Activated CD8-positive, alpha-beta memory T cell treated with anti-CD3 and anti-CD28 coated beads, Interleukin-2, amount 50 U/mL, for 24 hours (primary cell): ENCODE measurements around the gene GPR132.
"Not testable (repeated sequence)": the region's sequence is repeated elsewhere in the genome, so short reads cannot be mapped to it uniquely, and the experiment has no call there.

Experiments
- DNase-seq: peaks from one replicate; pipeline ENCODE4 v3.0.0-alpha.2; 2020; ENCODE audit errors: extremely low read depth

GPR132 gene

DNA sequence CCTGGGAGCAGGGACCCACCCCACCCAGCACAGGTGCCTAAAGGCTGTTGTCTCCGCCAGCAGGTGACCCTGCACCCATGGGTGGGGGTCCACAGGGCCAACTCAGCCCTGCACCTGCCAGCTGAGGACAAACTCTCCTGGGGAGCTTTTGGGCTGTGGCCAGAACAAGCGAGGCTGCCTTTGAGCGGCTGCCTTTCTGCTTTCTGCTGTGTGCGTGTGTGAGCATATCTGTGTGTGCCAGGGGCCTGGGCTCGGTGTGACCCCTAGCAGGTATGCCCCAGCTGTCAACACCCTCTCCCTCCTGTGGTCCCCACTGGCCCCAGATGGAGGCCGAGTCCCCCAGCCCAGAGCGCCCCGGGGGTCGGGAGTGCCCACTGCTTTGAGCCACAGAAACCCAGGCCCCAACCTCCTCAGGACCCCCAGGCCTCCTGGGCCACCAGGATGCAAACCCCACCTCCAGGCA is 25.9 kb upstream of the GPR132 start:
- DNase-seq, result no peak

DNA sequence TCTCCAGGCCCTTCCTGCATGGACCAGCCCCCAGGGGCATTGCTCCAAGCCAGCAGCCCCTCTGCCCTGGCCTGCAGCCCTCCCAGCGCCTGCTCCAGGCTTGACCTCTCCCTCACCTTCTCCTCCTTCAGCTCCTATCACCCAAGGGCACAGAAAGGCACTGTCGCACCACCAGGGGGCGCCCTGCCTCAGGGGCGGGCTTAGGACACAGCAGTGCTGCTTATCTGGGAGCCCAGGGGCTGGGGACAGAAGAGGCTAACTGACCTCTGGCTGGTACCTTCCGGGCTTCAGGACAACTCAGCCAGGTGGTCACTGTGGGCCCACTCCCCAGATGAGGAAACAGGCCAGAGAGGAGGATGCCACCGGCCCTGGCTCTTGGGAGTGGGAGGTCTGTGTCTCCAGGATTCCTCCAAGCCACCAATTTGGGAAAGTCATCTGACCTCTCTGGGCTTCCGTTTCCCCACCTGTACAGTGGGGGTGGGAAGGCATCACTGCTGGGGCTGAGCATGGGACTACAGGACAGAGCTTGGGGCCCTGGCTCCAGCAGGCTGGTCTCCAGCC is 25.3 kb upstream of the GPR132 start:
- DNase-seq, result peak; percentile 76

DNA sequence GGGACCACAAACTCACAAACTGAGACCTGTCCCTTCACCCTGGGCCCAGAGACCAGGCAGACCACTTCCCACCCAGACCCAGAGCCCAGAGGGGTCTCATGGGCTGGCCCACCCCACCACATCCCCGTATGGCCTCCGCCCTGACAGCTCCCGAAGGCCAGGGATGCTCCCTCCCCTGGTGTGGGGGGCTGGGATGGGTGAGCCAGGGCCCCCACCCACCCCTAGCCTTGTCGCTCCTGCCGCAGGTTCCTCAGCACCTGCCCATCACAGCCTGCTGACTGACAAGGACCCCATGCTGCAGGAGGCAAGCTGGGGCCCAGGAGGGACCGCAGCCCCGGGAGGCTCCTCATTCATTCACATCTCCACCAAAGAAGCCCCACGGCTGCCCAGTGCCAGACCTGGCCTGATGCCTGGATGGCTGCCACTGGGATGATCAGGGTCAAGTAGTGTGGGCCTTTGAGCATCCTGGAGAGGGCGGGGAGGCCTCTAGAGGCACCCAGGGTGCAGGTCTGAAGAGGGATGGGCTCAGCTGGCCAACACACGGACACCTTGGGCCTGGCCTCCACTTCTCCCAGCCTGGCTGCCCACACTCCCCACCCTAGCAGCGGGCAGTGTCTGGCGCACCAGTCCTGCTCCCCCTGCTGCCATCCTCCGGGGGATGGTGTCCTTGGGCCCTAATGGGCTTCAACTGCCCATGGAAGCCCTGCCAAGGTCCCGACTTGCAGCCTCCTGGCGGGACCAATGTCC is 24.7 kb upstream of the GPR132 start:
- no peak for DNase-seq

DNA sequence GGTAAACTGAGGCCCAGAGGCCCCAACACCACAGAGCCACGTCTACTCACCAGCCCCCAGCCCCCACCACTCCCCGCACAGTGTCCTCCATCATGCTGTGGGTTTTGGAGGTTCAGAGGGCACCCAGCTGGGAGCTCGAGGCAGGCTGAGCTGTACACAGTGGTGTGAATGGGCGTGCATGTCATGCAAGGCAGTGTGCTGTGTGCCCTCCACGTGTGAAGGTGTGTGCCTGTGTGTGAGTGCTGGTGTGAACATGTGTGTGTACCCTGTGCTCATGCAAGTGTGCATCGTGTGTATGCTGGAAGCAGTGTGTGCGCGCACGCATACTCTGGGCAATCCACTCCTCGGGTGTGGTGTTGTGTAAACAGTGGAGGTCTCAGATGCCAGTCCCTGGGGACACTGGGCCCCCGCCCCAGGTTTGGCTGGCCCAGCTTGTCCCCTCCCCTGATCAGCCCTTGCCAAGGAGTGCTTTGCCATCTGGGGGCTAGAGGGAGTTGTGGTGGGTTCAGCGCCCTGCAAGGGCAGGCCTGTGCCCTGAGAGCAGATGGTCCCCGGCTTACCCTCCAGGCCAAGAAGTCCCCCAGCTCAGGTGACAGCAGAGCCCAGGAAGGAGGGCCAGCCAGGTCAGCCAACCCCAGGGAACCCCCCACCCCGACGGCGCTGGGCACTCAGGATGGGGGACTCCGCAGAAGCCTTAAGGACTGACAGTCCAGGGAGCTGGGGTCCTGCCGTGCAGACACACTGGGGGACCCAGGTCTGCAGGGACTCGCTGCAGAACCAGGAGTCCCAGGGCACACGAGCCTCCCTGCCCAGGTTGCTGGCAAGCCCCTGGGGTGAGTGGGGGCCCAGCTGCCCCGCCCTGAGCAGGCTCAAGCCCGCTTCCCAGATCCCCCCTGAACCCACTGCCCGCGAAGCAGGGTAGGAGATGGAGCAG is 23.8 kb upstream of the GPR132 start:
- DNase-seq, result no peak

DNA sequence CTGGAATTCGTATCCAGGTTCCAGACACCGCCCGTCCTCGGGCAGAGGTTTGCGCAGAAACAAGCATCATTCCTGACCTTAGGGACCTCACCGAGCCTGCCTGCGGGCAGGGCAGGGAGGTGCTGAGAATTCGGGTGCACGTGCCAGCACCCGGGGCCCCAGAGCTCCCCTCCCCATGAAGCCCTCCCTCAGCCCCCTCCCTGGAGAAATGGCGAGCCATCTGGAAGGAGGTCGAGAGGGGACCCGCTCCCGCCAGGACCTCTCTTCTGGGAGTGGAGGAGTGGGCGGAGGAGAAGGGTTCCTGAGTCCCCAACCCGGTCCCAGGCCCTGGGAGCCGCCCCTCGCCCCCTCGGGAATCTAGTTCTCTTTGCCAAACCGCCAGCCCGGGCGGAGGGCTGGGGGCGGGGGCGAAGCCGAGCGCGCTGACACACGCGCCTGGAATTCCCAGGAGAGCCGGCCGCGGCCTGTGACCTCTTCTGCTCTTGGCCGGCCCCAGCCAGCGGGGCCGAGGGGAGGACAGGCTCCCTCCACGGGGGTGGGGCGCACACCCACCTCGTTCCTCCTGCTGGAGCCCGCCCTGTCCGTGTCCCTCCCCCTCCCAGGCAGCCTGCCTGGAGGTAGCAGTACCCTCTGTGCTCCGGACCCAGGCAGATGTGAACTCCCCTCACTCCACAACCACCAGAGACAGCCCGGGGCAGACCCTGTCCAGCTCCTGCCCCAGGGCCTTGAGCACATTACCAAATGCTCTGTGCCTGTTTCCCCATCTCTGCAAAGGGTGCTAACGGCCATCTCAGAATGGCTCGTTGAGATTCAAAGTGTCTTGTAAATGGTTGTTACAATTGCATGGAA is 23.0 kb upstream of the GPR132 start:
- no peak for DNase-seq

DNA sequence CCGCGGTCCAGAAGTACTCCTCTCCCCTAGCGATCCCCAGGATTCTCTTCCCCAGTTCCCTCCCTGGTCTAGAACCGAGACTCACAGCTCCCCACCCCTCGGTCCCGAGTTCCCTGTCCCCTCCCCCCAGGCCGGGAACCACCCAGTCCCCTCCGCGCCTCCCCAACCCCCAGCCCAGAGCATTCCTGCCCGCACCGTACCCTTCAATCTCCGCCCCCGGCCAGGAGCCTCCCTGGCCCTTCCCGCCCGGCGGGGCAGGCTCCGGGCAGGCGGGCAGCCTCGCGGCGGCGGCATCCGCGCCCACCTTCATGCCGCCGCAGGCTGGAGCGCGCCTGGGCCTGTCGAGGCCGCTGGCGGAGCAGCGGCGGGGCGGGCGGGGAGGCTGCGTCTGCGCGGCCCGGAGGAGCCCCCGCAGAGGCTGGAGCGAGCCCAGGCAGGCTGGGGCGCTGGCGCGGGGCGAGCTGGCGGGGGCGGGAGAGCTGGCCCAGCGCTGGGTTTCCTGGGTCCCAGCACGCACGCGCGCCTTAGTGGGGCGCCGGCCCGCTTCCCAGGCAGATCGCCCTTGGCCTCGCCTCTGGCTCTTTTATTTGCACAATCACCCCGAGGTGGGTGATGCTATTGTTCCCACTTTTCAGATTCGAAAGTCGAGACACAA is 22.2 kb upstream of the GPR132 start:
- no peak for DNase-seq

DNA sequence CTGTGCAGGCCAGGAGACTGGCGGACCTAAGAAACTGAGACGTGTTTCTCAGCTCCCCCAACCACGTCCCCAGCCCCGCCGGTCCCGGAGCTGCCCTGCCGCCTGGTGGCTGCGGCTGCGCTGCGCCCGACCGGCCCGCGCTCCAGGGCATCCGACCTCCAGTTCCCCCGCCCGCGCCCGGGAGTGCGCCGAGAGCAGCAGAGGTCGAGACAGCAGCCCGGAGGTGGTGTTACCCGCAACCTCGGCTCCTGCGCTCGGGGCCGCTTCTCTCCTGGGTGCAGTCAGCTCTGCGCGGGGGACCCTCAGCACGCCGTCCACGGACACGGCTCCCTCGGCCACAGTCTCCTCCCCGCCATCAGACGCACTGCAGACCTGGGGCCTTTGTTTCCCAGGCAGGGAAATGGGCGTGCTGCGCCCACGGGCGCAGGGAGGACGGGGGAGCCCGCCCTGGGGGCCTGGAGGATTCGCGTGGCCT is 21.6 kb upstream of the GPR132 start:
- DNase-seq, result peak; percentile 71

DNA sequence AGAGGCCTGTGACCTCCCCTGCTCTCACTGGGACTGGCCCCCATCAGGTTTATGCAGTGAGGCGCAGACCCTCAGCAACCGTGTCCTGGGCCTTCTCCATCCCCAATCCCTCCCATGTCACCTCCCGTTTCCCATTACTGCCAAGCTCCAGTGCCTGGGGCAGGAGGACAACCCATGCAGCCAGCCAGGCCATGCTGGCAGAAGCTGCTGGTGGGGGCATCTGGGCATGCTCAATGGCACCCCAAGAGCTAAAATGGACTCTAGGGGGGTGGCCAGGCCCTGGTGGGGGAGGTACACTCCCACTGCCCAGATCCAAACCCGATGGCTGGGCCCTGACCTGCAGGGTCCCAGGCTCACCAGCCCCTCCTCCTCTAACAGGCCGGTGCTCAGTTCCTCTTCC is 20.5 kb upstream of the GPR132 start:
- no peak for DNase-seq

DNA sequence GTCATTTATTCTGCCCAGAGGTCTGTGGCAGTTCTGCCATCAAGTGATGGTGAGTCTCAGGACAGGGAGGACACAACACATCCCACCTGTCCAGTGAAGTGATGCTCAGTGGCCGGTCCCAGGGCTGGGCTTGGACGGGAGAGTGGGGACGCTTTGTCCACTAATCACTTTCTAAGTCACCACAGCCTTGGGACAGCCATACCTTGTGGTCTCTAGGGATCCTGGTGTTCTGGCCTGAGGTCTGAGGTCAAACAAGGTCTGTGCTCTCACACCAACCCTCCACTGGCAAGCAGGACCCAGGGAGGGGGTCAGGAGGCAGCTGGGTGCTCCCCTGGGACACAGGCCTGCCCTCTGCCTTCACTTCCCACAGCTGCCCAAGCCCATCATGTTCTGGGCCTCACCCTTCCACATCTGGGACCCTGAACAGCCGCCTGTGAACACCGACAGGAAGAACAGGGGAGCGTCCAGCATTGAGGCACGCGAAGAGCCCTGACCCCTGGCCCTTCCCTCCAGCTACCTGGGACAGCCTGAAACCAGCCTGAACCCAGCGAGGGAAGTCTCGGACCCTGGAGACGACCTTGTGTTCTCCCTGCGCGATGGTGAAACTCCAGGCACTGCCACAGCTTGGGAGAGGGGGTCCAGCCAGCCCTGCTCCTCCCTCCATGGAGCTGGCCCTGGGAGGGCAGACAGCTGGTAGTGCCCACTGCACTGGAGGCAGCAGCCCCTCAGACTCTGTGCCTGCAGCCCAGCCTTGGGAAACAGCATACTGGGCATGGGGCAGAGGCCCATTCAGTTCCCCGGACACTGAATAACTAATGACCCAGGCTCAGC is 19.7 kb upstream of the GPR132 start:
- no peak for DNase-seq

DNA sequence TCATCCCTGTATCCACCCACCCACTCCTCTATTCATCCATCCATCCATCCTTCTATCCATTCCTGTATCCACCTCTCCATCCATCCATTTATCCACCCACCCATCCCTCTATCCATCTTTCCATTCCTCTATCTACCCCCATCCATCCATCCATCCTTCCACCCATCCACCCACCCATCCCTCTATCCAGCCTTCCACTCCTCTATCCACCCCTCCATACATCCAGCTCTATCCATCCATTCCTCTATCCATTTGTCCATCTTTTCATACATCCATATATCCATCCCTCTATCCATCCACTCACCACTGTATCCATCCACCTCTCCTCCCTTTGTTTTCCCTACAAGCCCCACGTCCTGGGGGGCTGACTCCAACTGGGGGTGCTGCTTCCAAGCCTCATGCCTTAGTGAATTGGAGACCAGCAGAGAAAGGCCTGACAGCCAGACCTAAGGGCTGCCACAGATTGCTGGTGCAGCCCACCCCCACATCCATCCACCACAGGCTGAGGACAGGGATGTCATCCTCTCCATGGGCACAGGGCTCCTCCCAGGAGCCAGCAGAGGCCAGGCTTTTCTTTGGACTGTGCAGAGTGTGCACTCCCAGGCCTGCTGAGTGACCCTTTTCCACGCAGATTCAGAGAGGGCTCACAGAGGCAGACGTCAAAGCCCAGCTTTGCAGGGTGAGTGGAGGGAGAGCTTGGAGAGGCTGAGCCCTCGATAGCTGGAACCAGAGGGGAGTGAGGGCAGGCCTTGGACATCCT is 18.9 kb upstream of the GPR132 start:
- DNase-seq, result no peak

DNA sequence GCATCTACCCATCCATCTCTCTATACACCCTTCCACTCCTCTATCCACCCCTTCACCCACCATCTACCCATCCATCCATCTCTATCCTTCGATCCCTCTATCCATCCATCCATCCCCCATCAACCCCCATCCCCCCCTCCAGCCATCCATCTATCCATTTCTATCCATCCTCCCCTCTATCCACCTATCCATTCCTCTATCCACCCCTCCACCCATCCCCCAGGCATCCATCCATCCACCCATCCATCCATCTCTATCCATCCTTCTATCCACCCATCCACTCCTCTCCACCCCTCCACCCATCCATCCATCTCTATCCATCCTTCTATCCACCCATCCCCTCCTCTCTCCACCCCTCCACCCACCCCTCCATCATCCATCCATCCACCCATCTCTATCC is 17.5 kb upstream of the GPR132 start:
- no peak for DNase-seq

DNA sequence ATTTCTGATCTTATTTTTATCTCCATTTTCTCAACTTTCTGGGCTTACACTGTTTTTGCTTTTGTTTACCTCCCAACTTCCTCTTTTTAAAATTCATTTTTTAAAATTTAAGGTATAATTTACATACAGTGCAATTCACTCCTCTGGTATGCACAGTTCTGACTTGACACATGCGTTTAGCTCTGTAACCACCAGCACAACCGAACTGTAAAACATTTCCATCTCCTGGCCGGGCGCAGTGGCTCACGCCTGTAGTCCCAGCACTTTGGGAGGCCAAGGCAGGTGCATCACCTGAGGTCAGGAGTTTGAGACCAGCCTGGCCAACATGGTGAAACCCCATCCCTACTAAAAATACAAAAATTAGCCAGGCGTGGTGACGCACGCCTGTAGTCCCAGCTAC is 16.2 kb upstream of the GPR132 start:
- not testable (repeated sequence) for DNase-seq

DNA sequence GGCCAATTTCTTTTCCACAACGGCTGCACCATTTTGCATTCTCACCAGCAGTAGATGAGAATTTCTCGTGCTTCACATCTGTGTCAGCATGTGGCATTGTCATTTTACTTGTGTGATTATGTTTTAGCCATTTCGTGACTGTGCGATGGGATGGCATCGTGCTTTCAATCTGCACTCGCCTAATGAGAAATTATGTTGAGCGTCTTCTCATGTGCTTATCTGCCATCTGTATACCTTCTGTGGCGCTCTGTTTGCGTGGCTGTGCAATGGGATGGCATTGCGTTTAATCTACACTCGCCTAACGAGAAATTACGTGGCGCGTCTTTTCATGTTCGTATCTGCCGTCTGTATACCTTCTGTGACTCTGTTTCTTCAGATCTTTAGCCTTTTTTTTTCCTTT is 14.9 kb upstream of the GPR132 start:
- no peak for DNase-seq

DNA sequence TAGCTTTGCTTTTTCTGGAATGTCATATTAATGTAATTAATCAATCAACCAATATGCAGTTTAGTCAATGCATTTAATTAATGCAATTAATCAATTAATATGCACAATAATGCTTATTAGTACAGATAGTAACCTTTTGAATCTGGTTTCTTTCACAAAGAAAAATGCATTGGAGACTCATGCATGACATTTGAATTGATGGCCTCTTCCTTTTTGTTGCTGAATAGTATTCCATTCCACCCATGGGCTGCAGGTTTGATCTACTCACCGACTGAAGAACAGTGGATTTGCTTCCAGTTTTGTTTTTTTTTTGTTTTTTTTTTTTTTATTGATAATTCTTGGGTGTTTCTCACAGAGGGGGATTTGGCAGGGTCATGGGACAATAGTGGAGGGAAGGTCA is 13.1 kb upstream of the GPR132 start:
- DNase-seq, result no peak

DNA sequence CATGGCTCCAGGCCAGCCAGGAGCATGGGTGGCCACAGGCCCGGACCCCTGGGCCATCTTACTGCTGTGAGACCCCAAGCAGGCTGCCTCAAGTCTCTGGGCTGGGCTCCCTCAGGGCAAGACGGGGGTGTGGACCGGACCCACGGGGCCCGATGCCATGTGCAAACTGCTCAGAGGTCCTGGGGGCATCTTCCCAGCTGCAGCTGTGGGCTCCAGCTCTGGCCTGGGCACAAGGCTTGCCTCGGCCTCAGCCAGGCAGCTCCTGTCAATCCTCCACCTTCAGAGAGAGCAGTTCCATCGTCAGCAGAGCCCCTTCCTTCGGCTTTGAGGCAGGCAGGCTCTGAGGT is 12.4 kb upstream of the GPR132 start:
- no peak for DNase-seq

DNA sequence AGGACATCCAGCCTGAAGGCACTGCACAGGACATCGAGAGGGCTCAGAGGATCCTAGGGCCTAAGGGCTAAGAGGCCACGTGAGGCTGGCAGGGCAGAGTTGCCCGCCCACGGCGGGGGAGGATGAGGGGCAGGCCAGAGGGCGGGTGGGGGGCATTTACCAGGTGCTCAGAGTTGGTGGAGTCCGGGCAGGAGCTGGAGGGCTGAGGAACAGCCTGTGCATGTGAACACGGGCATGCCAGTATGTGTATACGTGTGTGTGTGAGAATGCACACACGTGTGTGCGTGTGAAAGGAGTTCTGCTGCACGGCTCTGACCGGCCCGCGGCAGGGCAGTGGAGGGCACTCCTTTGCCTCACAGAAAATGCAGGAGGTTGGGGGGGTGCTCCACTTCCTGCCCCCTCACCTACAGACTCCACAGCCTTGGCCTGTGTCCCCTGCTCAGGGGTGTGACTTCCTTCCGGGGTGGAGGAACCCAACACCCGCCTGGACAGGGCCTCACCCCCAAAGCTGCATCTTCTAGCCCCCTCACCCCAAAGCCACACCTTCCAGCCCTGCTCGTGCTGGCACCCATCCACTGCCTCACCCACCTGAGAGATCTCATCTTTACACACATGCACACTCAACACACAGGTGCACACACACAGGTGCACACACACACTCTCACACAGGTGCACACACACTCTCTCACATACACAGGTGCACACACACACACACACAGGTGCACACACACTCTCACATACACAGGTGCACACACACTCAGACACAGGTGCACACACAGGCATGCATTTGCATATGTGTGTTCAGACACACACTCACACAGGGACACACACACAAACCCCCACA is 11.8 kb upstream of the GPR132 start:
- DNase-seq, result no peak

DNA sequence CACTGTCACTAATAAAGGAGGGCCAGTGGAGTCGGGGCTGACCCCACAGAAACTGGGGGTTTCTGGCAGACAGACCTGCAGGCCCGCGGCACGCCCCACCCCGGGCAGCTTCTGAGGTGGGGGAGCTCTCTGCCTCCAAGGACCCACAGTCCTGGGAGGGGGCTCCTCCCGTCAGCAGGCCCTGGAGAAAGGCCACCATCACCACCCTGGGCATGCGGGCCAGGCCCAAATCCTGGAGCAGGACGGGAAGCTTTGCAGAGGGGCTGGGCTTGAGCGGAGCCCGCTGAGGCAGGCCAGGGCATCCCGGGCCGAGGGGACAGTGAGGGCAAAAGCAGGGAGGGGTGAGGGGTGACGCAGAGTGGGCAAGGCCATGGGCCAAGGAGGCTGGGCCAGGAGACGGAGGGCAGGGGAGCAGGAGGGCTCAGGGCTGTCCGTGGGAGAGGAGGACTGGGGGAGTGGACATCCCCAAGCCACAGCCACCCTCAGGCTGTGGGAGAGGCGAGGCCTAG is 11.1 kb upstream of the GPR132 start:
- no peak for DNase-seq
